ENCODE data around the gene SYNDIG1L. TPM values are rescaled to one million over a fixed set of nuclear protein-coding genes. Genes with fewer than 3 reads are reported as not detected.
A peak's percentile ranks its signal among the peaks of the same experiment; 100 is the strongest.

SYNDIG1L gene
- total and polyA plus RNA-seq, 4 donors: 0.08 TPM; not detected in 3

- Histone ChIP-seq H3K4me1 (ENCODE audit: control insufficient read depth in 4 of 4, insufficient read depth in 4 of 4, low read length in 3 of 4) (no peaks in the 10 kb centered on the region), H3K36me3 (ENCODE audit: control insufficient read depth in 4 of 4, insufficient read depth in 3 of 4, low read depth in 1 of 4, low read length in 3 of 4) (no peaks in the 10 kb centered on the region), H3K4me3 (ENCODE audit: low read depth in 1 of 3, low read length in 3 of 3) (no peak overlapping the region), H3K9ac (ENCODE audit: low read depth in 1 of 2, low read length in 2 of 2) (no peak overlapping the region), H3K27me3 (ENCODE audit: control insufficient read depth in 4 of 4, insufficient read depth in 4 of 4, low read length in 3 of 4) (no peaks in the 10 kb centered on the region), H3K27ac (ENCODE audit: low read depth in 1 of 2, low read length in 2 of 2) (no peak overlapping the region), H3K9me3 (ENCODE audit: control insufficient read depth in 4 of 4, low read length in 3 of 4) (no peaks in the 10 kb centered on the region)
- WGBS: 70% methylated on average over 7 of the region's 7 CpGs
- no peak for DNase-seq (ENCODE audit: low spot score)
- no peak for TF ChIP-seq ZBTB33 (IDR thresholded peaks at IDR 0.05)
- no peak for TF ChIP-seq YY1 (IDR thresholded peaks at IDR 0.05)
- TF ChIP-seq GABPA (IDR thresholded peaks at IDR 0.05 in 1 of 2, conservative IDR thresholded peaks at IDR 0.05 in 1 of 2): no peak
- no peak for TF ChIP-seq JUND (IDR thresholded peaks at IDR 0.05)
- TF ChIP-seq TAF1 (conservative IDR thresholded peaks at IDR 0.05): no peak
- TF ChIP-seq HNF4G (IDR thresholded peaks at IDR 0.05): no peak
- TF ChIP-seq HNF4A (conservative IDR thresholded peaks at IDR 0.05): no peak
- no peak for TF ChIP-seq RAD21 (IDR thresholded peaks at IDR 0.05)
- no peak for TF ChIP-seq ATF3 (IDR thresholded peaks at IDR 0.05)
- TF ChIP-seq MAX (IDR thresholded peaks at IDR 0.05): no peak
- TF ChIP-seq FOXA1 (IDR thresholded peaks at IDR 0.05): no peak
- TF ChIP-seq EGR1 (IDR thresholded peaks at IDR 0.05; ENCODE audit: low read depth in 2 of 2): no peak
- TF ChIP-seq REST (IDR thresholded peaks at IDR 0.05): no peak
These were observed 61.6 kb downstream of the SYNDIG1L start for GRCh38 chr14:74364271-74364880.

- DNase-seq (ENCODE audit: low spot score): peak; percentile 71
- no peak overlapping the region for H3K4me3 ChIP-seq (ENCODE audit: low read depth in 1 of 3, low read length in 3 of 3)
- 27% methylated on average over 12 of the region's 12 CpGs for WGBS
- no peaks in the 10 kb centered on the region for H3K4me1 ChIP-seq (ENCODE audit: control insufficient read depth in 4 of 4, insufficient read depth in 4 of 4, low read length in 3 of 4)
- no peak for TF ChIP-seq FOXA2 (IDR thresholded peaks at IDR 0.05)
- peak; percentile 96 to 98 for TF ChIP-seq RAD21 (IDR thresholded peaks at IDR 0.05)
- peak; percentile 97 for TF ChIP-seq CTCF (IDR thresholded peaks at IDR 0.05; ENCODE audit: low read depth, low read length, missing input control)
- no peaks in the 10 kb centered on the region for H3K9me3 ChIP-seq (ENCODE audit: control insufficient read depth in 4 of 4, low read length in 3 of 4)
- no peaks in the 10 kb centered on the region for H3K36me3 ChIP-seq (ENCODE audit: control insufficient read depth in 4 of 4, insufficient read depth in 3 of 4, low read depth in 1 of 4, low read length in 3 of 4)
- H3K27ac ChIP-seq (ENCODE audit: low read depth in 1 of 2, low read length in 2 of 2): no peak overlapping the region
- no peaks in the 10 kb centered on the region for H3K27me3 ChIP-seq (ENCODE audit: control insufficient read depth in 4 of 4, insufficient read depth in 4 of 4, low read length in 3 of 4)
- no peak overlapping the region for H3K9ac ChIP-seq (ENCODE audit: low read depth in 1 of 2, low read length in 2 of 2)
These were observed 63.6 kb downstream of the SYNDIG1L start for GRCh38 chr14:74362361-74362915.
